ENCODE data around the gene SRPRB.

GRCh38 chr3:133832802-133833144 is 27.2 kb downstream of the SRPRB start:
- TF ChIP-seq CTCF (conservative IDR thresholded peaks at IDR 0.05; ENCODE audit: low read depth in 2 of 2), result no peak; a peak in 1 of 4 replicates
- no peak for TF ChIP-seq EZH2 (IDR thresholded peaks at IDR 0.05; ENCODE audit: low read depth, unreplicated experiment)
- TF ChIP-seq JUNB (IDR thresholded peaks at IDR 0.05; ENCODE audit: unreplicated experiment), result no peak
- TF ChIP-seq ZNF462 (CRISPR knock-in tag; IDR thresholded peaks at IDR 0.05), result no peak
- TF ChIP-seq REST (IDR thresholded peaks at IDR 0.05; ENCODE audit: unreplicated experiment), result no peak
